ENCODE results near the gene EMCN.

DNA sequence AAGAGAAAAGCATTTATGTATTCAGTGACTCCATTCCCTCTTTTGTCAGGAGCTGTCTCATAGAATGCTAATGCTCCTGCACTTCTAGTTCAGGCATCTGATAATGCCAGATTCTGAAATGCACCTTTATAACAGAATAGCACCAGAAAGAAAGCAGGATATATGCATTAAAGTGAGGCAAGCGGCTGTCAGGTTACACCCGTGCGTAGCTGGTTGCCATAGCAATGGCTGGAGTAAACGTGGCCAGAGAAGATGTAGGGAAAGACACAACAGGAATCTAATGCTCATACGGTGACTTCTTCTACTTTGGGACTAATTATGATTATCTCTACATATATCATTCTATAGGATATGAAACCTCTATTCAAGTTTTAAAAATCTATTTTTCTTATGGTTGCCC lies 5.9 kb downstream of the EMCN start:
- TF ChIP-seq, protein P1, sequence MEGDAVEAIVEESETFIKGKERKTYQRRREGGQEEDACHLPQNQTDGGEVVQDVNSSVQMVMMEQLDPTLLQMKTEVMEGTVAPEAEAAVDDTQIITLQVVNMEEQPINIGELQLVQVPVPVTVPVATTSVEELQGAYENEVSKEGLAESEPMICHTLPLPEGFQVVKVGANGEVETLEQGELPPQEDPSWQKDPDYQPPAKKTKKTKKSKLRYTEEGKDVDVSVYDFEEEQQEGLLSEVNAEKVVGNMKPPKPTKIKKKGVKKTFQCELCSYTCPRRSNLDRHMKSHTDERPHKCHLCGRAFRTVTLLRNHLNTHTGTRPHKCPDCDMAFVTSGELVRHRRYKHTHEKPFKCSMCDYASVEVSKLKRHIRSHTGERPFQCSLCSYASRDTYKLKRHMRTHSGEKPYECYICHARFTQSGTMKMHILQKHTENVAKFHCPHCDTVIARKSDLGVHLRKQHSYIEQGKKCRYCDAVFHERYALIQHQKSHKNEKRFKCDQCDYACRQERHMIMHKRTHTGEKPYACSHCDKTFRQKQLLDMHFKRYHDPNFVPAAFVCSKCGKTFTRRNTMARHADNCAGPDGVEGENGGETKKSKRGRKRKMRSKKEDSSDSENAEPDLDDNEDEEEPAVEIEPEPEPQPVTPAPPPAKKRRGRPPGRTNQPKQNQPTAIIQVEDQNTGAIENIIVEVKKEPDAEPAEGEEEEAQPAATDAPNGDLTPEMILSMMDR (IDR thresholded peaks at IDR 0.05), result no peak
- TF ChIP-seq MYC (IDR thresholded peaks at IDR 0.05; ENCODE audit: borderline replicate concordance, low read length), result no peak

Measured in A549 (cell line).